ENCODE measurements around the gene CA12.
A peak's percentile ranks its signal among the peaks of the same experiment; 100 is the strongest.

DNA sequence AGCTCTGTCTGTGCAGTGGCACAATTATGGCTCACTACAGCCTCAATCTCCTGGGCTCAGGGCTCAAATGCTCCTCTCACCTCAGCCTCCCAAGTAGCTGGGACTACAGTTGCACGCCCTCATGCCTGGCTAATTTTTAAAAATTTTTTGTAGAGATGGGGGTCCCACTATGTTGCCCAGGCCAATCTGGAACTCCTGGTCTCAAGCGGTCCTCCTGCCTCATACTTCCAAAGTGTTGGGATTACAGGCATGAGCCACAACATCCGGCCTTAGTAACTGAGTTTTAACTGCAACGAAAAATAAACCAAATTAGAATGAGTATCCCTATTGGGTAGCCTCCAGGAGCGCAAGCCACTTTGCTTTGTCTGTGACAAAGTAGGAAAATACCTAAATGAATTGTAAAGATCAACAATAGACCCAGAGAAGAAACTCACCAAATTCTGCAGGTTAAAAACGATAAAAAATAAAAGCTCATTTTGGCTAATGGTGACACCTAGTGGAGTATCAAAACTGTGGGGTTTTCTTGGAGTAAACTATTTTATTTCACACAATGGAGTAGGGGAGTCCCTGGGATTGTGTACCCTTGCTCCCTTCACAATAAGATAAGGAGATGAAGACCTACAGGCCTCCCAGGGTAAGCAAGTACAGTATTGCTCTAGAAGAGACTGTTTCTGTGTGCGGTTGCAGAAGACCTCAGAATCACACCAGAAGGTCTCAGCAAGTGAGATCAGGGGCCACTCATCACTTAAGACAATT, 21.0 kb upstream of the CA12 start:
- TF ChIP-seq, protein P1, sequence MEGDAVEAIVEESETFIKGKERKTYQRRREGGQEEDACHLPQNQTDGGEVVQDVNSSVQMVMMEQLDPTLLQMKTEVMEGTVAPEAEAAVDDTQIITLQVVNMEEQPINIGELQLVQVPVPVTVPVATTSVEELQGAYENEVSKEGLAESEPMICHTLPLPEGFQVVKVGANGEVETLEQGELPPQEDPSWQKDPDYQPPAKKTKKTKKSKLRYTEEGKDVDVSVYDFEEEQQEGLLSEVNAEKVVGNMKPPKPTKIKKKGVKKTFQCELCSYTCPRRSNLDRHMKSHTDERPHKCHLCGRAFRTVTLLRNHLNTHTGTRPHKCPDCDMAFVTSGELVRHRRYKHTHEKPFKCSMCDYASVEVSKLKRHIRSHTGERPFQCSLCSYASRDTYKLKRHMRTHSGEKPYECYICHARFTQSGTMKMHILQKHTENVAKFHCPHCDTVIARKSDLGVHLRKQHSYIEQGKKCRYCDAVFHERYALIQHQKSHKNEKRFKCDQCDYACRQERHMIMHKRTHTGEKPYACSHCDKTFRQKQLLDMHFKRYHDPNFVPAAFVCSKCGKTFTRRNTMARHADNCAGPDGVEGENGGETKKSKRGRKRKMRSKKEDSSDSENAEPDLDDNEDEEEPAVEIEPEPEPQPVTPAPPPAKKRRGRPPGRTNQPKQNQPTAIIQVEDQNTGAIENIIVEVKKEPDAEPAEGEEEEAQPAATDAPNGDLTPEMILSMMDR (IDR thresholded peaks at IDR 0.05) = peak; percentile 19 to 50 (median 46)
- no peak for TF ChIP-seq POLR2A (IDR thresholded peaks at IDR 0.05)
- no peak for TF ChIP-seq EP300 (IDR thresholded peaks at IDR 0.05)

Measured in ovary (tissue), 3 donors.